SK-N-DZ (cell line): ENCODE results near the gene GPSM1.

ENCODE experiments used
- DNase-seq: peaks from one replicate; pipeline ENCODE4 v3.0.0-alpha.2; 2015; ENCODE audit warnings: low spot score

Gene GPSM1

DNA sequence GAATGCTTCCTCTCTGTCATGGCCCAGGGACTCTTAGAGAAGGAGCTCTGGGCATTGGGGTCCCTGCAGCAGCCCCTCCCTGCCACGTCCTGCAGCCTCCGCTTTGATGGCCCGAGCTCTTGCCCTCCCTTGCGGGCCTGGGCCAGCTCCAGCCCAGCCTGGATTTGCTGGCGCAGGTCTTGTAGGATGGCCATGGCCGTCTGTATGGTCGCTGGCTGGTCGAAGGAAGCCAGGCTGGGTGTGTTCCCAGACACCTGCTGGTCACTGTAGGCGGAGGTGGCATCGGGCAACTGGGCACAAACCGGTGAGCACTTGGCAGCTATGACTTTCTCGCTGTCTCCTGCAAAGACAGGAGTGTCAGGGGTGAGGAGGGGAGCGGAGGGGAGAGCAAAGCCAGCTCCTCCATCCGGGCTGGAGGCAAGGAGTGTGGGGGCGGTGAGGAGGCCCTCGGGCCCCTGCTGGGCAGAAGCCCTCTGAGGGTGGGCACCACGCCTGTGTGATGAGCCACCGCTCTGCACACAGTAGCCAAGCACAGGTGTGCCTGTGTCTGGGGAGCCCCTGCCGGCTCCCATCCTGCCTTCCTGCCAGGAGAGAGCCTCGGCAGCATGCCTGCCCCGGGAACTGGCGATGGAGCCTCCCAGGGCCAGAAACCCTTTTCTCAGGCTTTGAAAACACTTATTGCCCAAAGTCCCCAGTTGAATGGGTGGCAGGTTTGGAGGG lies 35.9 kb upstream of the GPSM1 start:
- DNase-seq = no peak

DNA sequence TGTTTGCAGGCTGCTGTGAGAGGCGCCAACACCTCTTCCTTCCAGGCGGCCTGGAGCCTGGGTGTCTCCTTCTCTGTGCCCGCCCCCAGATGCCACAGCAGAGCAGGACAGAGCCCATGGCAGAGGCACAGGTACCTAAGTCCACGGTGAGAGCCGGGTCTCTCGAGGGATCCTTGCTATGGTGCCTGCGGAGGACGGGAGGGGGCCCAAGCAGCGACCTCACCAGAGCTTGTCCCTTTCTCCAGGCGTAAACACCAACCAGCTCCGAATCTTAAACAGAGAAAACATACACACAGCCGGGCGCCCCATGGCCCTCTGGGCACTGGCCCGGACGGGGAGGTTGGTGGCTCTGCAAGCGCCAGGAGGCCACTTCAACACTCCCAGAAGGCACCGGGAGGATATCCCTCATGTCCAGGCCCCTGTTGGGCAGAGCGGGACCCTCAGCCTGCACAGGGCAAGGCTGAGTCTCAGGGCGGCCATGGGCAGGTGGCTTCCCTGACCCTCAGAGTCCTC lies 35.3 kb upstream of the GPSM1 start:
- DNase-seq = no peak

DNA sequence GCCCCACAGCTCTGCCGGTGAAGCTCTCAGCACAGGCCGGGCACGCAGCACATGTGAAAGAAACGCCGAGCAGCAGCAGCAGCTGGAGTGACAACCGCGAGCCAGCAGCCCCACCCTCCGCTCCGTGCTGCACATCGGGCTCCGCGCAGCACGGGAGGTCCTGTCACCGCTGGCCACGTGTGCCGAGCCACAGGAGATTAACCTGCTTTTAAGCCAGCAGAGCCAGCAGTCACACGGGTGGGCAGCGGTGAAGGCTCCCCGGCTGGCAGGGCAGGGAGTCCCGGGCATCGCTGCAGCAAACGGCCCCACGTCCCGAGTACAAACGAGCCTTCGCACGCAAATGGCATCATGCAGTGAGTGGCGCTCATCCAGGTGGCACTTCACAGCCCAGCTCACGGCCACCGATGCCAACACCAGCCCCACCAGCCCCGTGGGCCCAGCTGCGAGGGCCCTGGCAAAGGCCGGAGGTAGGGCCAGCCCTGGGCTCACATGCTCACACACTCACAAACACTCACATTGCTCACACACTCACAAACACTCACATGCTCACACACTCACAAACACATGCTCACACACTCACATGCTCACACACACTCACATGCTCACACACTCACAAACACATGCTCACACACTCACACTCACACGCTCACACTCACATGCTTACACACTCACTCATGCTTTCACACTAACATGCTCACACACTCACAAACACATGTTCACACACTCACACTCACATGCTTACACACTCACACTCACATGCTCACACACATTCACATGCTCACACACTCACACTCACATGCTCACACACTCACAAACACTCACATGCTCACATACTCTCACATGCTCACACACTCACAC lies 34.5 kb upstream of the GPSM1 start:
- DNase-seq = no peak

DNA sequence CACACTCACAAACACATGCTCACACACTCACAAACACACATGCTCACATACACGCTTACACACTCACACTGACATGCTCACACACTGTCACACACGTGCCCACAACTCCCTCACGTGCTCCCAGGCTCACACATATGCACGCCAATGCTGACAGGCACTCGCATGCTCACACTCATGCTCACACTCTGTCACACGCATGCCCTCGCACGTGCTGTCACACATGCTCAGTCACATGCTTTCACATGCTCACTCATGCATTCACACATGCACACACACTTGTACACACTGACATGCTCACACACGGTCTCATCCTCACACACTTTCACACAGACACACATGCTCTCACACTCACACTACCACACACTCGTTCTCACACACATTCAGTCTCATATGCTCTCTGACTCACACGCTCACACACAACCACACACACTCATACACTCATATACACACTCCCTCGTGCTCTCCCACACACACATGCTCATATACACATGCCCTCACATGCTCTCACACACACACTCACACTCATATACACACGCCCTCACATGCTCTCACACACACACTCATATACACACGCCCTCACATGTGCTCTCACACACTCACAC lies 33.8 kb upstream of the GPSM1 start:
- no peak for DNase-seq

DNA sequence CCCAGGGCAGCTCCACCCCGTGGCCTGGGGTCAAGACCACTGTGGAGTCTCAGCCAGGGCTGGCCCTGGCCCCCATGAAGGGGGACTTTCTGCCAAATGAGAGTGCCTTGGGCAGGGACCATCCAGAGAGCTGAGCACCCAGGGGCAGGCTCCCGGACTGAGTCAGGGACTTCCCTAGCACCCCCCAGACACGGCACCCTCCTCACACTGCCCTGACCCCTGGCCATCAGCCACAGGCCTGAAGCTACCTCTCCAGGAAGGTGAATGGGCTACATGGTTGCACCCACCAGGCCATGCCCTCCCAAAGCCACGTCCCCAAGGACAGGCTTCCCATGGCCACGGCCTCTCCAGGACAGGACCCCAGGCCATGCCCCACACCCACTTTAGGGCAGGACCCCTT lies 32.9 kb upstream of the GPSM1 start:
- no peak for DNase-seq

DNA sequence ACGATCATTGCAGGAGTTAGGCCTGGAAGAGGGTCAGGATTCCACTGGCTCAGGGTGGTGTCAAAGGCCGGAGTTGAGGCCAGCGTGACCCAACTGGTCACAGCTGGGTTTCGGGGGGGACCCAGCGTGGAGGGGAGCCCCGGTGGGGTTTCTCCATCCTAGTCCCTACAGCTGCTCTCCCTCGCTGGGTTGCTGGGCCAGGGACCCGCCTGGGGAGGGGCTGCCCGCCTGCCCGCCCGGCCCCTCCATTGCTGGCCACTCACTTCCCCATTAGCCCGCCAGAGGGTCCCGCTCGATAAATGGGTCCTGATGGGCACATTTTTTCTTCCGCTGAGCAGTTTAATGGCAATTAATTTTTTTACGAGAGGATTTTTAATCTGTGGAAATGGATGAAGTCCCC lies 32.3 kb upstream of the GPSM1 start:
- DNase-seq = no peak

DNA sequence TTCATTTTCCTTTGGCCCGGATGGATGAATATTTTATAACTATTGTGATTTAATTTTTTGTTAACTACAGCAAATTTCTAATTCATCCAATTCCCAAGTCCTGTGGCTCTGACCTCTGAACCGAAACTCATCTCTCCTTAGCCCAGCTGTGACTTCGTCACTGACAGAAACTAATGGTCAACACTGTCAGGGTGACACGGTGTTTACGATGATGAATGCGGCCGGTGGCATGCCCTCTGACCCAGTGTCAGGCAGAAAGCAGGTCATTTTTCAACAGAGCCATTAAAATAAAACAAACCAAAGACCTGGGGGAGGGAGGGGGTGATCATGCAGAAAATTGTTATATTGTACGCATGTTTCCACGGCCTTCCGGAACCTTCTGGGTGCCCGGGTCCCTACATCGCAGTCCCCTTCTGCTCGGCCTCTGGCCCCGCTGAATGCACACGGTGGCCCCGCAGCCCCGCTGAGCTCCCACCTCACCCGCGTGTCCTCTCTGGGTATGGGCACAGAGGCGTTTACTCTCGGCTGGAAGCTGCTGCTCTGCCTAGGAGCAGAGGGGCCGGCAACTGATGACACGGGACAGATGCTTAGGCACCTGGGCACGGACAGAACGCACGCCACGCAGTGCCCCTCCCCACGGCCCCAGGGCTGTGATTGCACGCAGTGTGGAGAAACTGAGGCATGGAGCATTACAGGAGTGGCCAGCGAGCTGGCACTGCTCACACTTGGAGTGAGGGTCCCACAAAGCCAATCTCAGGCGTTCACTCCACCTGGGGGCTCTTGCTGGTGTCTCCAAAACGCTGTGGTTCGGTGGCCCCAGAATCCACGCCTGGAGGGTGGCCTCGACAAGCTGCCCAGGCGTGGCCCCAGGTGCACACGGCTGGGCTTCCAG lies 31.6 kb upstream of the GPSM1 start:
- DNase-seq = no peak

DNA sequence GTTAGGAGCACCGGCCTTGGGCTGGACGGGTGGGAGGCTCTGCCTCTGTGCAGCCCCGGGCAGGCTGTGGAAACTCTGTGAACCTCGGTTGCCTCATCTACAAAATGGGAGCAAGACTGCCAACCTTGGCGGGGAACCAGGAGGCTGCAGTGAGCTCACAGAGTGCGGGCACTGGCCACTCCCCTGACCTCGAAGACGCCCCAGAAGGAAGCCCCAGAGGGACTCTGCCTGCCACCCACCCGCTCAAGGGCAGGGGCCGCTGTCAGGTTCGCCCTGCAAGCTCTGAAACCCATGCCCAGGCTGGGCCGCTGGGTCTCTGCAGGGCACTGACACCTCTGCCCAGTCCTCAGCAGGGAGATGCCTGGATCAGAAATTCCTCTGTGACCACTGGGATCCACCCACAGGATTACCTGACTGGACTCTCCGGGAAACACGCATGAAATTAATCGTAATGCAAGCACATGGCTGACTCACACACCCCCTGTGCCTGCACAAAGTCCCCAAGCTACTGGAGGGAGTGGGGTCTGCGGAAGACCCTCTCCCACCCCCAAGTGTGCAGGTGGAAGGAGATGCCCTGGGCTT lies 30.8 kb upstream of the GPSM1 start:
- no peak for DNase-seq

DNA sequence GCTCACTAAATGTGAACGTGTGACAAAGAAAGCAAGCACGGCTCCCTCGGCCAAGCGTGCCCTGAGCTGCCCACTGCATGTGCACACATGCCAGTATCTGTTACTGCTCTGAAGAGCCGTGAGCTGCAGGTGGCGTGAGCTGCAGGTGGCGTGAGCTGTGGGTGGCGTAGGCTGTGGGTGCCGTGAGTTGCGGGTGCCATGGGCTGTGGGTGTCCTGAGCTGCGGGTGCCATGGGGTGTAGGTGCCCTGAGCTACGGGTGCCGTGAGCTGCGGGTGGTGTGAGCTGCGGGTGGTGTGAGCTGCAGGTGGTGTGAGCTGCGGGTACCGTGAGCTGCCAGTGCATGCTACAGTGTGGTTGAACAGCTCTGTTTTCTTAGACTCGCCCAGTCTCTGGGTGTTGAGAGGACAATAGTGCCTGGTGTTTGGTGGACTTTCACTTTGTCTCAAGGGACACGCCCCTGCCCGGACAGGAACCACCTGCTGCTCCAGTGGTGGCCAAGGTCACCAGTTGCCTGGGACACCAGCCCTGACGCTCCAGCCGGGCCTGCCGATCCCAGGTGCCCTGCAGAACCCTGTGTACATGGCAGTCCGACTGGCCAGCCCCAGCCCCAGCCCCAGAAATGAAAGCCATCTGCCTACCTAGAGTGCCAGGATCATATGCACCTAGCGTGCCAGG lies 30.2 kb upstream of the GPSM1 start:
- DNase-seq = no peak

DNA sequence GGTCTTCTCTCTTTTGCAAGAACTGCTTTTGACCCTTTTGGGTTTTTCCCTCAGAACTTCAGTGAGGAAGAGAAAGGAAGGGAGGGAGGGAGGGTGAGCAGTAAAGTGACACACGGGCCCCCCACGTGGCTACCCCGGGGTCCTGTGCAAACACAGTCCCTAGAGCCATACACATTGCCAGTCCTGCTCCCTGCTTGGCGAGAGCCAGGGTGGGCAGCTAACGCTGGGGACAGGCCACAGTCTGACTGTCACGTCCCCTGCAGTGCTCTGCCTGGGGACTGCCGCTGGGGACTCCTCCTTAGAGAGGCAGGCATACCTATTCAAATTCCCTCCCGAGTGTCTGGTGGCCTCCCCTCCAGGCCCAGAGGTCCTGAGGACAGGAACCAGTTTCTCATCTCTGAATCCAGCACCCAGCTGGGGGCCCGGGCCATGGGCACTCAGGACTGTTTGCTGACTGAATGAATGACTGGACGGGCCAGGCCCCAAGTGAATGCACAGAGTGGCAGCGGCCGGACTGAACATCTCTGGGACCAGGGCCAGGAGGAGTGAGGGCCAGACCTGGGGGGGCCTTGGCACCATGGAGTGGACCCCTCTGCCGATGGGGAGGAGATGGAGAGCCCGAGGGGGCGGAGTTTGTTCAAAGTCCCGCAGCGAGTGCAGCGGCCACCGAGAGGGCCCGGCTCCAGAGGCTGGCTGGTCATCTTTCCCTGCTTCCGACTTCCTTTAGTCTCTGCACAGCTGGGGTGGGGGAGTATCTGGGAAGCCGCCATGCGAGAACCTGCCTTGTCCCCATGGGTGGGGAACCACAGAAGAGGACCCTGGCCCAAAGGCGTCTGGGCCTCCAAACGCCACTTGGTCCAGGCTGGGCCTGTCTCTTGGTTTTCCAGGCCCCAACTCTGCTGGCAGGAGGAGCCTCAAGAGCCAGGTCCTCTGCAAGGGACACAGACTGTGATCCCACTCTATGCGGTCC lies 29.3 kb upstream of the GPSM1 start:
- DNase-seq = no peak

DNA sequence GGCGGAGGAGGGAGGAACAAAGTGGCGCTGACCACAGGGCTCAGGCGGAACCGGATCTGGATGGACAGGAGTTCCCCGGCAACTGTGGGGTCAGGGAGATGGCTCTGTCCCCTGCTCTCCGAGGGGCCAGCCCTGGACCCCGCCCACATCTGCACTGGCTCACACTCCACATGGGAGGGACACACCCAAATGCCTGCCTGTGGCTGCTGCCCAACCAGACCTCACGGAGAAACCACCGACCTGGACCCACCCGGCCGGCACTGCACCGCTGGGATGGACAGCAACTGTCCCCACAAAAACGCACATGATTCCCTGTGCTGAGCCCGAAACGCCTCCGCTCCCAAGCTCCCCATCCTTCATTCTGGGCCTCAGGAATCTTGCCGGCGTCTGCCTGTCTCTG lies 28.2 kb upstream of the GPSM1 start:
- DNase-seq = no peak

DNA sequence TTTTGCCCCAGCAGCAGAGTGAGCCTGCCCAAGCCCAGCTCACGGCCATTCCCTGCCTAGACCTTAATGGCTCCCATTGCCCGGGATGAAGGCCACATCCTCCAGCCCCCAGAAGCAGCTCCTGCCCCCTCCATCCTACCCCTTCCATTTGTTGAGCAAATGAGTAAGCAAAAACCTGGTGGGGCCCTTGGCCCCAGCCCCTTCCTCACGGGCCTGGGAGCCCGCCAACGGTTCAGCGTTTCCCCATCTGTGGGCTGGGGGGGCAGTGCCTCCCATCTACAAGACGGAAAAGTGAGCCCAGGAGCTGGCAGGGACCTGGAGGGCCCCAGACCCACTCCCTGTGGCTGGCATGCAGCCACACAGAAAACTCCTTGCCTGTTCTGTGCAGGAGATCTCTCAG lies 27.8 kb upstream of the GPSM1 start:
- no peak for DNase-seq

DNA sequence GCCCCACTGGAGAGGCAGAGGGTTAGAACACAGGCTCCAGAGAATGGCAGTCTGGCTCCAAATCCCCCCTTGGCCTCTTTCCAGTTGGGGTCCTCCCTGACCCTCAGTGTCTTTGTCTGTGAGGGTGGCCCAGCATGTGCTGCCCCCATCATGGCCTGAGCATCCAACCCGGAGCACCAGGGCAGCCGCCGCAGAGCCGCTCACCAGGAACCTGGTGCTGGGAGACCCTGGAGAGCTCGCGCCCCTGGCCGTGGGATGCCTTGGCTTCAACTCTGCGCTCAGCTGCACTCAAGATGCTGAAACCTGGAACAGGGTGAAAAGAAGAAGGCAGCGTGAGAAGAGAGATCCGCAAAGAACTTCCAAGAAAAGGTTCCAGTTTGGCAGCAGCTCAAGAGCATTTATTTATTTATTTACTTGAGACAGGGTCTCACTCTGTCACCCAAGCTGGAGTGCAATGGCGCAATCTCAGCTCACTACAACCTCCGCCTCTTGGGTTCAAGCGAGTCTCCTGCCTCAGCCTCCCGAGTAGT lies 27.3 kb upstream of the GPSM1 start:
- DNase-seq = no peak

DNA sequence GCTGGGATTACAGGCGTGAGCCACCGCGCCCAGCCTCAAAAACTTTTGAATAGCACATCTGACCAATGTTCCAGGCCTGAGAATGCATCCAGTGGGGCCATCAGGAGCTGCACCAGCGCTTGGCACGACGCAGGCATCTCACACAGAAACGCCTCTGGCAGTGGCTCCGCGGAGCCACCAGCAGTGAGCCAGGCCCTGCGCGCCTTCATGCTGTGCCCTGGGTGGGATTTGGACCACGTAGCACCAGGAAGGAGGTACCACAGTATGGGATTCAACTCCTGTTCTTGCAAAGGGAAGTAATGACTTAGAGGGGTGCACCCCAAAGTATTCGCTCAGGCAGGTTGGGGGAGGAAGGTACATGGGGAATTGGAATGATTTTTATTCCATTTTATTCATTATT lies 26.5 kb upstream of the GPSM1 start:
- DNase-seq = no peak

DNA sequence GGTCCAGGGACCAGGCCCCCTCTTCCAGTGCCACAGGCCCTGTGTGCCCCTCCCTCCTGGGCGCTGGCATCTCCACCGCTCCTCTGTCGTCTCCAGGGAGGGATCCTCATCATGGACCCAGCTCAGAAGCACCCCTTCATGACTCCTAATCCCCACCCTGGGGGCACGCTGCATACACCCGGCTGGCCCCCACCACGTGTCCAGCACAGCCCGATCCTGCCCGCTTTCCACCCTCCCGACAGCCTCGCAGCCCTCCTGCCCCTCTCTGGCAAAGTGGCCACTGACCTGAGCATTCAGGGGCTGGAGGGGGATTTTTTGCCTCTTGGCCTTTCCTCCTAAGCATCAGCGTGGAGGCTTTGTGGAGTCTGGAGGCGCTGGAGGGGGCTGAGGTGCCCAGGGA lies 24.8 kb upstream of the GPSM1 start:
- DNase-seq = no peak

DNA sequence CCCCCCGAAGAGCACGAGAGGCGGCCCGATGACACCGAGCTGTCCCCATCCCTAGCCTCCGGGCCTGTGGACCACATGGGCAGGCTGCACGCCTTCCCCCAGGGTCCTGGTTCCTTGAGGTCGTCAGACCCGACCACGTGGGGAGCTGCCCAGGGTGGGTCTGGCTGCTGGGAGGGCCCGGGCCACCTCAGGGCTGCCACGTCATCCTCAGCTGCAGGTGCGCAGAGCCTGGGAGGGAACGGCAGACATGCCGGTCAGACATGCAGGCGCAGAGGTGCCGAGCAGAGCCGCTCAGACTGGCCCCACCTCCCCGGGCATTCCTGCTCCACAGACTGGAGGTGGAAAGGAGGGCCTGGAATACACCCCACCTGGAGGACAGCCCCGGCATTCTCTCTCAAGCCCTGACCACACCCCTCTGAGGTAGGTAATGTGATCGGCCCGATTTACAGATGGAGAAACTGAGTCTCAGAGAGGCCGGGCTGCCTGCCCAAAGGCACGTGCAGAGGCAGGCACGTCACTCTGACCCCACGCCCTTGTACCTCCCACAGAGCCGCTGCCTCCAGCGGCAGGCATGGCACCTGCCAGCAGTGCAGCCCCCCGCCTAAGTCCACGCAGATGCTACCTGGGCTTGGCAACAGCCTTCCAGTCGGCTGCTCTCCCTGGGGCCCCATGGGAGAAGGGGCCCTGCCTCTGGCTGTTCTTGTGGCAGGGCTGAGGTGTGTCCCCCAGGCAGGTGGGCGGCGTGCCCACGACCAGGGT lies 24.1 kb upstream of the GPSM1 start:
- DNase-seq = no peak

DNA sequence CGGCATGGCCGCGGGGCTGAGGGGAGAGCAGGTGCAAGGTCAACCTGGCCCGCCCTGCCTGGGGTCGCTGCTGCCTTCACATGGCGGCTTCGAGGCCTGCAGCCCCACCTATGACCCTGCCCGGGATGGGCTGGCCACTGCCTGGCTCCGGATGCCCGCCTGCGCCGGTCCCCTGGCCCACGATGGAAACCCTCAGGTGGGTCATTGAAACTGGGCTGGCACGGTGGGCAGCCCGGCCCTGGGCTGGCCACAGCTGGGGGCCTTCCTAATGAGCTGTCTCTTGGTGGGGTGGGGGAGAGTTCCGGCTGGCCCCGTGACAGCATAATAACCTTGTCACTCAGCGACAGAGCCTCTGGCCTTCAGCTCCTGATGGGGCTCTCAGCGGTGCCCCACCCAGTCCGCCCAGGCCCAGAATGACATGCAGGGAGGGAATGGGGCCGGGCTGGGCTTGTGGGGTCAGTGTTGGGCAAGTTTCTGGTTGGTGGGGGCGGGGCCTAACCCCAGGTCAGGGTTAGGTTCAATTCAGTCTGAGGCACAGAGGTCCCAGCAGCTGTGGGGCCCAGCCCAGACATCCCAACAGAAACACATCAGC lies 23.4 kb upstream of the GPSM1 start, which contains the start of gene CCDC187:
CCDC187 (minus strand) TSS at position 270 of the 592 bp plus-strand sequence; CDS start at position 6, 264 bp downstream.
- no peak for DNase-seq

DNA sequence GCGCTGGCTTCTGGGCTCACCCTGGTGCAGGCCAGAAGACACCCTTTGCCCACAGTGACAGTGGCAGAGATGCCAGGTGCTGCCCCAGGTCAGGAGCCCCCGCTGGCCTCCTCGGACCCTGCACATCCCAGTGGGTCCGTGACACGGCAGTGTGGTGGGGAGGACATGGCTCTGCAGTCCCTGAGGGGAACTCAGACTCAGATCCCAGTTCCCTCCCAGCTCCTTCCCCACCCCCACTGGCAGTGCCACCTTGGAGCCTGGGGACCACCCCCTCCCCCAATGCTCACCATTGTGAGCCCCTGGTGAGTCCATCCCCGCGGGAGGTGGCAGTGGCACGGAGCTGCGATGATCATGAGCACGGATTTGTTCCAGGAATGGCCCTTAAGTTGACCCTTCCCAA lies 22.9 kb upstream of the GPSM1 start:
- DNase-seq = no peak
